Right lobe of liver (tissue), 4 donors: Measurements from ENCODE around the gene FDPS.

Experiments used
- CTCF ChIP-seq, 4 donors: fragments of 200-600 bp in 3 of 4; fragments of 450-650 bp in 1 of 4; IDR thresholded peaks; one replicate each; pipeline versions ENCODE4 v1.5.1 to v1.8.0; 2016 to 2022; ENCODE audit warnings: antibody characterized with exemption in 4 of 4, mild to moderate bottlenecking in 2 of 4
- POLR2A ChIP-seq: fragments of 450-650 bp; IDR thresholded peaks from one replicate; pipeline ENCODE4 v1.6.1; 2017; ENCODE audit warnings: antibody characterized with exemption, mild to moderate bottlenecking
- donor health status: DM: no; HTN: no; CAD: no.
- donor health status: DM: no; HTN: no; CAD: no.
- donor health status: DM: no; HTN: yes; CAD: no.

GRCh38 chr1:155300024-155300423 is 8.6 kb upstream of the FDPS start:
- no peak for TF ChIP-seq POLR2A
- TF ChIP-seq CTCF (IDR thresholded peaks at IDR 0.05) = no peak
